Forelimb muscle (tissue), 1 donor: ENCODE results near the gene WIF1. TPM values are rescaled to one million over a fixed set of nuclear protein-coding genes. Genes with fewer than 3 reads are reported as not detected.

Source experiments
- DNase-seq: peaks from one replicate; pipeline ENCODE4 v3.0.0-alpha.2; 2013; ENCODE audit warnings: low read depth
- polyA plus RNA-seq: library from polyadenylated mRNA; unstranded; fragments of 120-200 nt; gene quantifications from one replicate; pipeline ENCODE4 v1.2.1, GENCODE V29; 2013; ENCODE audit not compliant: insufficient read length

WIF1 gene
- polyA plus RNA-seq, 1 donor, result 0.40 TPM

- no peak for DNase-seq
Measured at GRCh38 chr12:65022960-65023359, 98.1 kb downstream of the WIF1 start.

DNA sequence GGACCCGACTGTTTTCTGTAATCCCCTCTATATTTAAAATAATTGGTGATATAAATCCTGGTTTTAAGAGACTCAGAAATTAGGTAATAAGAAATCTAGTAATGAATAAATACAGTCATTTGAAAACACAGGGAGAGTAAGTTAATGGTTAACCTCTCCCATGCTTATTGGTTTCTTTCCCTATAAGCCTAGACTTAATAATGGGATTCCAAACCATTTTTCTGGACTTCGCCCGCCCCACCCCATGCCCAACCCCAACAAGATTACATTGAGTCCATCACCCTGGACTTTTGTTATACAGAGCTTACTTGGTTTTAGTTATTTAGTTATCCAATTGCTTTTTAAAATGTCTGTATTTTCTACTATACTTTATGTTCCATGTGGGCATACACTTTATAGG lies 98.7 kb downstream of the WIF1 start:
- DNase-seq, result no peak

- DNase-seq, result no peak
Measured at GRCh38 chr12:65019696-65020234, 101.3 kb downstream of the WIF1 start.

DNA sequence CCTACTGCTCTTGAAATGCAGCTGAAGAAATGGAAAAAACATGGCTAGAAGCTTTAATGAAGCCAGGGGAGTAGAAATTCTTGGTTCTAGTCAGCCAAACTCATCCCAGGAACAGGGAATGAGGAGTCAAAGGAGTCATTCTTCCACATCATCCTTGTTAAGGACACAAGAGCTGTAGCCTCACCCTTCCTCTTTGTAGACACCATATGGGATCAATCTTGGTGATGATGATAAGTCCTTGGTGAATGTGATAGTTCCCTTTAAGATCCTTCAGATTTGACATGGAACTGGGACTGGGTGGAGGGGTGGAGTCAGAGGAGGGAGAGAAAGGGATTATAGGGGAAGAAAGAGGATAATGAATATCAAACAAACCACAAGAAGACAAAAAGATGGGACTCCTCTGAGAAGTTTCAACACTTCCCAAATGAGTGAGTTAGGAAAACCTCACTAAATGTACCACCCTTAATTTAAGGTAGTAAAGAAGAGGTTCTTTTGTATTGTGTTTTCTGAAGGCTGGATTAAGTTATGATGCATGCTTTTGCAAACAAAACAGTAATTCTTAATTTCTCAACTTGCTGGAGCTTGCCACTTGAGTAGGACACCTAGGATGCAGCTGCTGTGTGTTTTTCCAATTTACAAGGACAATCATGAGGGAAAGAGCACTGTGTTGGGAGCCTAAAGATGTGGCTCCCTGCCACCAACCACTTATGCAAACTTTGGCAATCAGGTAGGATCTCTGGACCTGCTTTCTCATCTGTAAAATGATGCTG lies 104.0 kb downstream of the WIF1 start:
- no peak for DNase-seq

GRCh38 chr12:65015850-65016249 lies 105.3 kb downstream of the WIF1 start:
- no peak for DNase-seq

DNA sequence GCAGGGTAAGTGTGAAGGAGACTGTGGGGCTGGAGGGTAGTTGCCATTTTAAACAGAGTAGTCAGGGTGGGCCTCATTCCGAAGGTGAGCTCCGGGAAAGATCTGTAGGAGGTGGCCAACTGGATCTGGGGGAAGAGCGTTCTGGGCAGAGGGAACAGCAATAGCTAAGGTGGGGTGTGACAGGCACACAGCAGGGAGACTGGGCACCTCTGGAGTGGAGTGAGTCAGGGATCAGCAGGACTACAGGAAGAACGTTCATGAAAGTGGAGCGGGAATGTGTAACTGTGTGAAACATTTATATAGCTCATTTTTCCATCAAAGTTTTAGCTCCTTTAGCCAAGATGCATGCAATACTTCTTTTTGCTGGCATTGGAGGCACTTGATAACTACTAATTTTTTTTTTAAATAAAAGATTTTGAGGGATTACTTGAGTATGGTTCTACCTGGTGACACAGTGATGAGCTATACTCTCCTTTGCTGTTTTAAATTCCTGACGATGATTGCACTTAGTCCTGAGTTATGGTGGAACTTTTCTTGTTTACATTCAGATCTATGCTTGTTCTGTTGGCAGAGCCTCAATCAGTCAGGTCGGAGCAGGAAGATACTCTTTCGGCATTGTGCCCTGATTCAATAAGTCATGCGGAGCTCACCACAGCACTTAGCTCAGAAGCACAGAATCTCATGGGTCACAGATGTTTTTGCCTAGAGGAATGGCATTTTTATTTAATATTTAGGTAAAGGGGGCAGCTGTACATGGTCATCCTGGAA lies 106.4 kb downstream of the WIF1 start:
- DNase-seq, result no peak

GRCh38 chr12:65010437-65010836 lies 110.7 kb downstream of the WIF1 start:
- no peak for DNase-seq

- no peak for DNase-seq
Measured at GRCh38 chr12:65005716-65006115, 115.4 kb downstream of the WIF1 start.

GRCh38 chr12:65004270-65004669 lies 116.8 kb downstream of the WIF1 start:
- DNase-seq, result no peak

Other genes with a start within 250 kb of the WIF1 start
- 20.0 TPM for gene LEMD3, start 48.3 kb upstream of the WIF1 start, polyA plus RNA-seq
- 48.6 TPM for gene MSRB3, start 157.4 kb upstream of the WIF1 start, polyA plus RNA-seq